HG02852 (cell line): ENCODE data around the gene LPIN1.

Source experiments
- ATAC-seq: cut with Tn5 transposase; IDR thresholded peaks from one replicate; pipeline ENCODE4 v1.9.1; 2021; ENCODE audit warnings: mild to moderate bottlenecking, moderate library complexity; ENCODE audit not compliant: unreplicated experiment

LPIN1 gene

GRCh38 chr2:11863513-11864328 is 117.3 kb downstream of the LPIN1 start:
- peak; percentile 30 for ATAC-seq

- ATAC-seq, result no peak
Measured at GRCh38 chr2:11864724-11865123, 118.3 kb downstream of the LPIN1 start.

GRCh38 chr2:11865378-11865777 is 118.9 kb downstream of the LPIN1 start:
- no peak for ATAC-seq

GRCh38 chr2:11865805-11866204 is 119.4 kb downstream of the LPIN1 start:
- ATAC-seq, result no peak

GRCh38 chr2:11866358-11867335 is 120.2 kb downstream of the LPIN1 start:
- peak; percentile 39 for ATAC-seq

GRCh38 chr2:11867926-11868325 is 121.5 kb downstream of the LPIN1 start:
- no peak for ATAC-seq

GRCh38 chr2:11869391-11869991 is 123.1 kb downstream of the LPIN1 start:
- no peak for ATAC-seq

- no peak for ATAC-seq
Measured at GRCh38 chr2:11870064-11870463, 123.6 kb downstream of the LPIN1 start.

- ATAC-seq, result peak; percentile 31
Measured at GRCh38 chr2:11870584-11870983, 124.2 kb downstream of the LPIN1 start.

- ATAC-seq, result no peak
Measured at GRCh38 chr2:11871421-11871820, 125.0 kb downstream of the LPIN1 start.

GRCh38 chr2:11872247-11872947 is 126.0 kb downstream of the LPIN1 start:
- ATAC-seq, result no peak

GRCh38 chr2:11872948-11873269 is 126.5 kb downstream of the LPIN1 start:
- ATAC-seq, result no peak

GRCh38 chr2:11873356-11874154 is 127.1 kb downstream of the LPIN1 start:
- ATAC-seq, result no peak

- no peak for ATAC-seq
Measured at GRCh38 chr2:11874861-11875260, 128.4 kb downstream of the LPIN1 start.

- no peak for ATAC-seq
Measured at GRCh38 chr2:11875481-11875880, 129.0 kb downstream of the LPIN1 start.

GRCh38 chr2:11876436-11876835 is 130.0 kb downstream of the LPIN1 start:
- ATAC-seq, result no peak

GRCh38 chr2:11876889-11877288 is 130.5 kb downstream of the LPIN1 start:
- ATAC-seq, result no peak
